HG03139 (cell line): ENCODE measurements around the gene DNAL1.

ENCODE experiments used
- ATAC-seq: cut with Tn5 transposase; IDR thresholded peaks from one replicate; pipeline ENCODE4 v1.9.1; 2021; ENCODE audit not compliant: unreplicated experiment

DNAL1 gene

GRCh38 chr14:73722581-73722980 lies 77.8 kb downstream of the DNAL1 start:
- ATAC-seq, result no peak

DNA sequence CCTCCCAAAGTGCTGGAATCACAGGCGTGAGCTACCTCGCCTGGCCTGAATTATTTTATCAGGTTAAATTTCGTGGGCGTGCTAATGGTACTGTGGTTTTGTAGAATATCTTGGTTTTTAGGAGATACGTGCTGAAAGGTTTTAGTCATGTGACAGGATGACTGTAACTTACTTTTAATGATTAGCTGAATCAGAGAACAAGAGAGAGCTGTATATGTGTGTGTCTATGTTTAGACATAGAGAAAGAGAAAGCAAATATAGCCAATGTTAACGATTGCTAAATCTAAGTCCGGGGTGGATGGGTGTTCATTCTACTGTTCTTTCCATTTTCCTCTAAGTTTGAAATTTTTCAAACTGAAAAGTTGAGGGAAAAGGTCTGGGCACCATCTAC lies 78.6 kb downstream of the DNAL1 start:
- ATAC-seq, result no peak

DNA sequence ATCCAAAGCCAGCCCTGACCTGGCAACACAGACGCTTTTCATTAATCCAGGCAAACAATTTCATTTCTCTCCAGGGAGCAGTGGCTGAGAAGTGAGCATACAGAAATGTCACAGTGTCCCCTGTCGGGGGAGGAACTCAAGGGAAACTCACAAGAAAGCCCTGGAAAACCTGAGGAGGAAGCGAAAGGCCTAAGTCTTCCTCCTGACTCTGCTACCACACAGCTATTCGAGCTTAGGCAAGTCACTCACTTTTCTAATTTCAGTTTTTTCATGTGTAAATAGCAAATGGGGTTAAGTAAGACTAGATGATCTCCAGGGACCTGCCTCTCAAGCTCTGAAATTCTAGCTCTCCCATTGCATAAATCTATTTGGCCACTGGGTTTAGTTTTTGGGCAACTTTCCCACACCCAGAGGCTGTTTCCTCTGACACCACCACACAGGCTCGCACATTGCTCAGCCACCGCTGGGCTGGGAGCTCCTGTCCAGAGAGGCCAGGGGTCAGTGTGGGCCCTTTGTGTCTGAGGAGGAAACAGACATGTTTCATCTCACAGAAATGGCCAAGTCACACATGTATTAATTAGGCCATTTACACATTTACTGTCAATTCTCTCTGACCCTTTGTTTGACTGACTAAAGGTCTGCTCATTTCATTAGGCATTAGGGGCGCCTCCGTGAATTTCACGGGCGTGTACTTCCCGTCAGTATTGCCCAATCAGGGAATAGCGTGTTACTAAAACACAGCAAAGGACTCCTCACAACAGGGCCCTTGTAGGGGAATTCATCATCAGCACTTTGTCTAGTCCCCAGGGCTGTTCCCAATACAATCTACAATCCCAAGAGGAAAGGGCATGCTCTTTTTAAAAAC lies 79.2 kb downstream of the DNAL1 start:
- ATAC-seq, result no peak

DNA sequence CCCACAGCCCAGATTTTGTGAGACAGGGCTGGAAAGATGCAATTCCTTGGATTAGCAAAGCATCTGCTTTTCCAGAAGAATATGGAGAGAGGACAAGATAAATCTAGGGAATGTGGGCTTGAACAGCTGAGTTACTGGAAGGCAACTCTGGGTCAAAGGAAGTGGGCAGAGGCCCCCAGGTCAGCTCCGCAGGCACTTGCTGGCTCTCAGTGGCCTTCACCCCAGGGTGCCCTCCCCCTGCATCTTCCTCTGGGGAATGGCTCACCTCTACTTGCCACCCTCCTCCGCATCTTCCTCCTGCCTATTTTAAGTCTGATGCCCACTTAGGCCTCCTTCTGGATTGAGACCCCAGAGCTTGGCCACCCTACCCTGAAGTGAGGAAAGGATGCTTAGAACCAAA lies 79.9 kb downstream of the DNAL1 start:
- ATAC-seq, result no peak

GRCh38 chr14:73725116-73726024 lies 80.6 kb downstream of the DNAL1 start:
- ATAC-seq, result no peak

- no peak for ATAC-seq
Measured at GRCh38 chr14:73726025-73726961, 81.5 kb downstream of the DNAL1 start.

- ATAC-seq, result no peak
Measured at GRCh38 chr14:73727166-73727565, 82.4 kb downstream of the DNAL1 start.

DNA sequence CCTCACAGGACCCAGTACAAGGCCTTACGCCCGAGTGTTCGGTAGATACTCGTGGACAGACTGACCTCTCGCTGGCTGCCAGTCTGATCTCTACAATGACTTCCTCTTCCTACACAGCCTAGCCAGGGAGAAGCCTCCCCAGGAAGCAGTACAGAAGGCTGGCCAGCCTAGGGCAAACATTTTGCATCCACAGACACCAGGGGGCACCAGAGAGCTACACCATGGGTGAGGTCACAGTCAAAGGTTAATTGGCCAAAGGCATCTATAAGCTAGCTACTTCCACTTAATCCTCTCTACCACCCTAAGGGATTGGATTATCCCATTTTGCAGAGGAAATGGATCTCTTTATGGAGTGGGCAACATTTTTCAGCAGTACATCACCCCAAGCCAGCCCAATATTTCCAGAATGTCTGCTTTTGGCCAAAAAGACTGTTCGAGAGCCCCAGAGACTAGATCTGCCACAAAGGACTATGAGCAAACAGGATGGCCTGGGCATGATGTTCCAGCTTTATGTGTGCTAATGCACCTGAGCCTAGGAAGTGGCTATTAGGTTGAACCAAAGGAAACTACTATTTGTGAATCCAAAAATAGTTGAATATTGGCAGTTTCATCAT lies 84.0 kb downstream of the DNAL1 start:
- ATAC-seq, result peak; percentile 57

GRCh38 chr14:73729556-73730265 lies 84.9 kb downstream of the DNAL1 start:
- no peak for ATAC-seq

- ATAC-seq, result no peak
Measured at GRCh38 chr14:73731111-73731510, 86.3 kb downstream of the DNAL1 start.

GRCh38 chr14:73732006-73732405 lies 87.2 kb downstream of the DNAL1 start:
- ATAC-seq, result no peak

- no peak for ATAC-seq
Measured at GRCh38 chr14:73736842-73737241, 92.1 kb downstream of the DNAL1 start.

DNA sequence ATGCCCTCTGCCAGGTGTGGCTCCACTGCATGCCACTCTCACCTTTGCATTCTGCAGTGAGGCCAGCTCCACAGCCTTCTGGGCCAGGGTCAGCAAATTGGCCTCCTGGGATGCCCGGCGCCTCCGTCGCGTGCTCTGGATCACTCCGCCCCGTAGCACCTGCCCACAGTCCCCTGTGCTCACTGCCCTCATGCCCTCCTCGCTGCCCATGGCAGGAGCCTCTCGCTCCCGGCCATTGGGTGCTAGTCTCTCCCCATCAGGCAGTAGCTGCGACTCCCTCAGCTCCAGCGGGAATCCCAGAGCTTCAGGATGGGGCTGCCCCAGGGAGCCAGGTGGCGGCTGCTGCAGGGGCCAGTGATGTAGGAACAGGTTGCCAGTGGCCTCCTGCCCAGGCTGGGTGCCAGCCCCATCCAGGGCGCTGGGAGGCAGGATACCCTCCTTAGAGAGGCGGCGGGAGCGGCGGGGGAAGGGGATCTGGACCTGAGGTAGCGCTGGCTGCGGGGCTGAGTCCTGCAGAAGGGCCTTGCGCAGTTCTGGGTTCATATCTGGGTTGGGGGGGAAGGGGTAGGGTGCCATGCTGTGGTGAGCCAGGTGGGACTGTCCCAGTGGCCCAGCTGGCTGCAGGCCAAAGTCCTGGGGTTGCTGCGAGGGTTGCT lies 93.9 kb downstream of the DNAL1 start:
- no peak for ATAC-seq

- no peak for ATAC-seq
Measured at GRCh38 chr14:73739174-73739898, 94.5 kb downstream of the DNAL1 start.

DNA sequence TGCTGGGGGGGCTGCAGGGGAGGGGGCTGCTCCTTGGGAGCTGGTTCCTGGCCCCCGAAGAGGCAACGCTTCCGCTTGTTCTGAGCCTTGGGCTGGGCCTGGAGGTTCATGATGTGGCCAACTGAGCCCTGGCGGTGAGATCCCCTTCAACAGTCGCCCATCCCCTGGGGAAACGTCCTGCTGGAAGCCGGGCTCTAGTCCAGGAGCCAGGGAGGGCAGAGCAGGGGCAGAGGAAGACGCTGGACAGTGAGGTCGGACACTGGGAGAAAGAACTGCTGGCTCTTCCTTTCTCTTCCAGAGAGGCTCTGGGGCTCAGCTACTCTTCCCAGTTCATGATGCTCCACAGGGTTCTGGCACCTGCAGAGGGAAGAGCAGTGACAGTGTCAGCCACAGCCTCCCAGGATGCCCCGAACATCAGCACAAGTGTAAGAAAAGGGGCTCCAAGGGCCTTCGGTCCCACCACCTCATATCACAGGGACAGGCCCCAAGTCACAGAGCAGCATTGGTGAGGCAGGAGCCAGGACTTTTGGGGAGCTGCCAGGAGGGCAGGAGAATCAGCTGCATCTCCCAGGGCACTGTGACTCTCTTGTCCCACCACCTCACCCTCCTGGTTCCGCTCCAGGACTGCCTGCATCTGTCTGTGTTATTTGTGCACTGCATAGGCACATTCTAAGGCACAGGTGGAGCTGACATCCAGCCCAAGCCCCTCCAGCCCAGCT lies 95.3 kb downstream of the DNAL1 start:
- ATAC-seq, result no peak

DNA sequence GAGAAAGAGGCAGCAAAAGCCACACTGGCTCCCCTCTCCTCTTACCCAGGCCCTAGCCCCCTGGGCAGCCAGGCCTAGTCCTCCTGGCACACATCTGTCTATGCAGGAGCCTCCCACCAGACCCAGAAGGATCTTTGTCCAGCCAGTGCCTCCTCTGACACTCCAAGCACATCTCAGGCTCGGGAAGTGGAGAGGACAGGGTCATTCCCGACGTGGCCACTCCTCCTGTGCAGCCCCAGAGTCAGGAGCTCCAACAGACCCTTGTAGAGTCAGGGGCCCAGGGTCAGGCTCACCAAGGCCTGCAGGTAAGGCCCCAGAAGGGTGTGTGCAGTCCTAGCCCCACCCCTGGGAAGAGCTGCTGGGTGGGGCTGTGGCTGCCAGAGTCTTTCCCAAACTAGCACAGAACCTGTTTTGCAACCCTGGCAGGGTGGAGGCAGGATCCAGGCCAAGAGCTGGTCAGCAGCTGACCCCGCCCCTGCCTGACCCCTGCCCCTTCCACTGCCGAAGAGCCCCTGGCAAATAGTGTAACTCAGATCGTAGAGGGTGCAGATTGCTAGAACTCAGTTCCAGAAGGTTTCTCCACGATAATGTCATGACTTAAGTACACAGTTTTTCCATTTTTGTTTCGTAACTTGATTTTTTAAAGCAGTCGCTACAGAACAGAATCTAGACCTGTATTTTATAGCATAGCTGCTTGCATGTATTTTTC lies 96.0 kb downstream of the DNAL1 start:
- no peak for ATAC-seq

- ATAC-seq, result no peak
Measured at GRCh38 chr14:73741386-73741875, 96.6 kb downstream of the DNAL1 start.
